ENCODE results near the gene SLC13A1.

- TF ChIP-seq POLR2A (IDR thresholded peaks at IDR 0.05; ENCODE audit: low read depth) (no peak), CTCF (IDR thresholded peaks at IDR 0.05) (no peak), POLR2AphosphoS5 (IDR thresholded peaks at IDR 0.05) (no peak), EP300 (IDR thresholded peaks at IDR 0.05) (no peak)
These were observed 30.7 kb downstream of the SLC13A1 start for GRCh38 chr7:123169065-123169464.

Data from esophagus muscularis mucosa (tissue), 4 donors.